AG10803 (cell line): ENCODE results near the gene RABEP2.
"Not testable (repeated sequence)": the region's sequence is repeated elsewhere in the genome, so short reads cannot be mapped to it uniquely, and the experiment has no call there.

Experiments
- DNase-seq: peaks from one replicate; pipeline ENCODE4 v3.0.0; 2010; ENCODE audit warnings: low read depth
- H3K4me3 ChIP-seq: 2 replicates; pipeline ENCODE4 v1.5.1; 2011; ENCODE audit warnings: mild to moderate bottlenecking, low read length, control low read depth
- CTCF ChIP-seq: conservative IDR thresholded peaks from 2 replicates; pipeline ENCODE4 v1.5.1; 2011; ENCODE audit warnings: mild to moderate bottlenecking, low read length, control low read depth, inconsistent platforms

The RABEP2 gene

GRCh38 chr16:28873543-28874201 is 51.4 kb downstream of the RABEP2 start:
- H3K4me3 ChIP-seq, result no peak overlapping the region
- no peak for DNase-seq
- peak; percentile 59 for TF ChIP-seq CTCF

- no peak for TF ChIP-seq CTCF
- no peak overlapping the region for H3K4me3 ChIP-seq
- DNase-seq, result no peak
Measured at GRCh38 chr16:28872952-28873351, 52.1 kb downstream of the RABEP2 start.

GRCh38 chr16:28869201-28869600 is 55.8 kb downstream of the RABEP2 start:
- no peak for DNase-seq
- H3K4me3 ChIP-seq, result no peak overlapping the region
- no peak for TF ChIP-seq CTCF

- DNase-seq, H3K4me3 ChIP-seq: not testable (repeated sequence)
Measured at GRCh38 chr16:28867646-28868045, 57.4 kb downstream of the RABEP2 start.

- no peak for TF ChIP-seq CTCF
- H3K4me3 ChIP-seq, result no peak overlapping the region
- no peak for DNase-seq
Measured at GRCh38 chr16:28867241-28867640, 57.8 kb downstream of the RABEP2 start.

- TF ChIP-seq CTCF, result no peak
- DNase-seq, result no peak
- no peak overlapping the region for H3K4me3 ChIP-seq
Measured at GRCh38 chr16:28866454-28866804, 58.6 kb downstream of the RABEP2 start.

- TF ChIP-seq CTCF, result no peak
- no peak overlapping the region for H3K4me3 ChIP-seq
- DNase-seq, result no peak
Measured at GRCh38 chr16:28865722-28866453, 59.1 kb downstream of the RABEP2 start.
